ENCODE data around the gene CUX1.

- TF ChIP-seq ZBTB26 (CRISPR knock-in tag; IDR thresholded peaks at IDR 0.05; ENCODE audit: borderline replicate concordance) (no peak), GZF1 (CRISPR knock-in tag; IDR thresholded peaks at IDR 0.05) (no peak), ELF1 (CRISPR knock-in tag; IDR thresholded peaks at IDR 0.05) (no peak), ZBTB1 (CRISPR knock-in tag; IDR thresholded peaks at IDR 0.05; ENCODE audit: borderline replicate concordance) (no peak), NR3C1 (CRISPR knock-in tag; IDR thresholded peaks at IDR 0.05) (no peak), SOX6 (IDR thresholded peaks at IDR 0.05) (no peak), SOX6 (CRISPR knock-in tag; IDR thresholded peaks at IDR 0.05) (no peak), RAD51 (IDR thresholded peaks at IDR 0.05; ENCODE audit: borderline replicate concordance) (no peak), FOSL2 (CRISPR knock-in tag; IDR thresholded peaks at IDR 0.05) (no peak), ZNF691 (CRISPR knock-in tag; IDR thresholded peaks at IDR 0.05; ENCODE audit: borderline replicate concordance, low read depth) (no peak), RXRA (CRISPR knock-in tag; IDR thresholded peaks at IDR 0.05) (no peak)
- TF ChIP-seq, protein P1, sequence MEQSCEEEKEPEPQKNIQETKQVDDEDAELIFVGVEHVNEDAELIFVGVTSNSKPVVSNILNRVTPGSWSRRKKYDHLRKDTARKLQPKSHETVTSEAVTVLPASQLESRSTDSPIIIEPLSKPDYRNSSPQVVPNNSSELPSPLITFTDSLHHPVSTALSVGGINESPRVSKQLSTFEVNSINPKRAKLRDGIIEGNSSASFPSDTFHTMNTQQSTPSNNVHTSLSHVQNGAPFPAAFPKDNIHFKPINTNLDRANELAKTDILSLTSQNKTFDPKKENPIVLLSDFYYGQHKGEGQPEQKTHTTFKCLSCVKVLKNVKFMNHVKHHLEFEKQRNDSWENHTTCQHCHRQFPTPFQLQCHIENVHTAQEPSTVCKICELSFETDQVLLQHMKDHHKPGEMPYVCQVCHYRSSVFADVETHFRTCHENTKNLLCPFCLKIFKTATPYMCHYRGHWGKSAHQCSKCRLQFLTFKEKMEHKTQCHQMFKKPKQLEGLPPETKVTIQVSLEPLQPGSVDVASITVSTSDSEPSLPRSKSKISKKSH (CRISPR knock-in tag; IDR thresholded peaks at IDR 0.05; ENCODE audit: borderline replicate concordance) = no peak
These were observed 41.3 kb downstream of the CUX1 start for GRCh38 chr7:101858437-101859385.
